Kidney (tissue), 14 donors: ENCODE measurements around the gene PIRT. TPM values are rescaled to one million over a fixed set of nuclear protein-coding genes. Genes with fewer than 3 reads are reported as not detected.

Source experiments
- DNase-seq, 5 donors: peaks; one replicate each; pipeline ENCODE4 v3.0.0-alpha.2; 2013 to 2020
- FAIRE-seq: peaks from 2 replicates; lab custom pipeline; 2012; peaks lifted over from hg19 to GRCh38; lab: Jason Lieb, UNC
- H3K27ac ChIP-seq, 2 donors: one replicate each; pipeline ENCODE4 v1.7.0; 2013; ENCODE audit warnings: low read depth in 2 of 2, low read length in 2 of 2, inconsistent platforms in 1 of 2
- H3K27me3 ChIP-seq: one replicate; pipeline ENCODE4 v1.7.1; 2013; ENCODE audit warnings: low read length, inconsistent platforms; ENCODE audit not compliant: control insufficient read depth, insufficient read depth
- H3K36me3 ChIP-seq, 3 donors: one replicate each; pipeline versions ENCODE4 v1.7.0 to v1.7.1; 2013; ENCODE audit warnings: low read length in 3 of 3, control low read depth in 1 of 3, inconsistent platforms in 1 of 3; ENCODE audit not compliant: insufficient read depth in 3 of 3, control insufficient read depth in 2 of 3
- H3K4me1 ChIP-seq, 3 donors: one replicate each; pipeline versions ENCODE4 v1.7.0 to v1.7.1; 2013; ENCODE audit warnings: low read length in 3 of 3, inconsistent platforms in 1 of 3, low read depth in 1 of 3; ENCODE audit not compliant: control insufficient read depth in 2 of 3, insufficient read depth in 2 of 3
- H3K4me3 ChIP-seq, 3 donors: one replicate each; pipeline versions ENCODE4 v1.7.0 to v1.8.1; 2013; ENCODE audit warnings: low read length in 3 of 3, control low read depth in 1 of 3, inconsistent platforms in 1 of 3
- H3K9ac ChIP-seq, 3 donors: one replicate each; pipeline versions ENCODE4 v1.7.0 to v1.7.1; 2013; ENCODE audit warnings: low read length in 3 of 3, control low read depth in 1 of 3, inconsistent platforms in 1 of 3
- H3K9me3 ChIP-seq, 3 donors: one replicate each; pipeline versions ENCODE4 v1.7.0 to v1.7.1; 2013; ENCODE audit warnings: low read length in 3 of 3, control low read depth in 1 of 3, inconsistent platforms in 1 of 3; ENCODE audit not compliant: control insufficient read depth in 2 of 3, insufficient read depth in 1 of 3
- CTCF ChIP-seq: IDR thresholded peaks from 3 replicates; pipeline ENCODE4 v1.5.1; 2012; ENCODE audit warnings: mild to moderate bottlenecking, moderate library complexity, borderline replicate concordance; ENCODE audit not compliant: insufficient read depth; ENCODE audit errors: extremely low read depth
- intact Hi-C: fragments of 100-400 bp; cut with DNase I; formaldehyde crosslinking; loops from one replicate; pipeline ENCODE4 v1.11.1; 2022
- polyA plus RNA-seq: library from polyadenylated mRNA; stranded (reverse); fragments of 350-450 nt; fragmentation: Illumina TruSeq; extraction: RNeasy Lipid Tissue Mini Kit (QIAGEN cat#74804); gene quantifications from one replicate; pipeline ENCODE4 v1.2.3, GENCODE V29; 2014; ENCODE audit warnings: low read depth, low replicate concordance; ENCODE audit not compliant: insufficient read depth
- total RNA-seq: library from RNA; stranded (reverse); fragmentation: NEBNext Ultra II Directional; extraction: Animal tissue kit (Norgen Biotek cat#: 25700); gene quantifications from one replicate; pipeline ENCODE4 v1.2.1, GENCODE V29; 2021
- donor health status: control.
- donor health status: control.
- donor health status: control.
- donor health status: control.
- donor health status: control.
- donor health status: DM: yes; HTN: yes; CAD: no.
- donor health status: Normal renal cell carcinoma (clear cell type).

PIRT gene
- total and polyA plus RNA-seq, 2 donors from 2014 or later: not detected

GRCh38 chr17:10779609-10780008 is 58.3 kb downstream of the PIRT start:
- TF ChIP-seq CTCF: no peak
- no peak for FAIRE-seq
- intact Hi-C loops: no loop called here

GRCh38 chr17:10777890-10778289 is 60.0 kb downstream of the PIRT start:
- intact Hi-C loops: no loop called here
- Histone ChIP-seq H3K36me3 (no peaks in the 10 kb centered on the region), H3K9me3 (no peaks in the 10 kb centered on the region), H3K9ac (no peak overlapping the region), H3K27ac (no peak overlapping the region), H3K4me1 (no peaks in the 10 kb centered on the region), H3K27me3 (no peaks in the 10 kb centered on the region), H3K4me3 (no peak overlapping the region)
- TF ChIP-seq CTCF: no peak
- DNase-seq: no peak
- FAIRE-seq: no peak

More at GRCh38 chr17:10779609-10780008, 58.3 kb downstream of the PIRT start:
- H3K9ac ChIP-seq: no peak overlapping the region
- no peak overlapping the region for H3K4me3 ChIP-seq
- H3K4me1 ChIP-seq: no peaks in the 10 kb centered on the region
- no peak for DNase-seq
- H3K9me3 ChIP-seq: no peaks in the 10 kb centered on the region
- H3K36me3 ChIP-seq: no peaks in the 10 kb centered on the region
- no peaks in the 10 kb centered on the region for H3K27me3 ChIP-seq
- no peak overlapping the region for H3K27ac ChIP-seq

GRCh38 chr17:10777131-10777807 is 60.6 kb downstream of the PIRT start:
- Histone ChIP-seq H3K27me3 (no peaks in the 10 kb centered on the region), H3K9me3 (peaks cover 0 to 1% (median 0%) of the 10 kb centered on the region in 3 donors), H3K4me1 (no peaks in the 10 kb centered on the region), H3K4me3 (no peak overlapping the region), H3K27ac (no peak overlapping the region), H3K36me3 (no peaks in the 10 kb centered on the region), H3K9ac (no peak overlapping the region)
- intact Hi-C loops: no loop called here
- FAIRE-seq: no peak
- no peak for TF ChIP-seq CTCF
- peak in 1 of 5 donors; percentile 5 for DNase-seq

GRCh38 chr17:10776381-10776780 is 61.5 kb downstream of the PIRT start:
- H3K27me3 ChIP-seq: no peaks in the 10 kb centered on the region
- no peak overlapping the region for H3K9ac ChIP-seq
- H3K27ac ChIP-seq: no peak overlapping the region
- H3K4me1 ChIP-seq: no peaks in the 10 kb centered on the region
- peaks cover 0 to 5% (median 0%) of the 10 kb centered on the region in 3 donors for H3K9me3 ChIP-seq
- no peaks in the 10 kb centered on the region for H3K36me3 ChIP-seq
- TF ChIP-seq CTCF: no peak
- intact Hi-C loops: no loop called here
- no peak for FAIRE-seq
- DNase-seq: no peak
- H3K4me3 ChIP-seq: no peak overlapping the region
